NCI-H2196 treated with DMSO at 0.1 percent for 48 hours (cell line): Measurements from ENCODE around the gene RNU1-2.
"Not testable (repeated sequence)": the region's sequence is repeated elsewhere in the genome, so short reads cannot be mapped to it uniquely, and the experiment has no call there.

ENCODE experiments used
- DNase-seq: peaks from one replicate; lab custom pipeline; 2025; ENCODE audit not compliant: unreplicated experiment; lab: John Stamatoyannopoulos, UW

Gene RNU1-2

GRCh38 chr1:16925635-16926490 is 30.1 kb downstream of the RNU1-2 start:
- DNase-seq, result no peak

DNA sequence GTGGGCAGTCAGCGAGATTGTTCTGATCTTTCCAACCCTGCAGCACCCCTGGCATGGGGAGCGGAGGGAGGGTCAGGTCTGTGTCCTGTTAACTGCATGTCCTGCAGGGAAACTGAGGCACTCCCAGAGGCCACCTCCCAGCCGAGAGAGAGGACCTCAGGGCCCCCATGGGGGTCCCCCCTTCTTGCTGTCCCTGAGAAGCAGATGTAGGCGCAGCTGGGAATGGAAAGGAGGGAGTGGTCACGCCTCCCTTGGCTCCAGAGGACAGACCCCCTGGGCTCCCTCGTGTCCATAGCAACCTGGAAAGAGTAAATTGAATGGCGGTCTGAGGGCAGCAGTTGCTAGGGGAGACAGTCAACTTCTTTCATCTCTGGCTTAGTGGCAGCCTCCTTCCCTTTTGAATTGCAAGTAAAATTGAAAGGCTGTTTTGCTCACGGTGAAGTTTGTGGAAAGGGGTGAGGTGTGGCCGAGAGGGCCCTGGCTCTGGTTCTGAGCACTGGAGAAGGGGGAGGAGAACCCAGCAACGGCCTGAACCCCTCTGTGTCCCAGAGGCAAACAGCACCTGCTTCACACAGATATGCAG is 30.8 kb downstream of the RNU1-2 start:
- DNase-seq, result no peak

DNA sequence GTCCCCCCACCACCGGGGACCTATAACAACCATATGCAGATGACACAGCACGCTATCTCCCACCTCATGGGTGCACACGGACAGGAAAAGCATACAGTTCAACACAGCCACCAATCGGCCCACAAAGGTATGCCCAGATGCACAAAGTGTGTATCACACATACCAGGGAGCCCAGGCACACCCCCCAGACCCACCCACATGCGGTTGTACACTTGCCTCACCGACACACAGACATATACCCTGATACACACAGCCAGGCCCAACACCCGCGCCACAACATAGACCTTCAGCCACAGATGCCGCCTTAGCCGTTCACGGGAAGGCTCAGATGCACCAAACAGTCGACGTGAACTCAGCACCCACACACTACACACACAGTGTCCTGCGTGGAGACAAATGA is 31.5 kb downstream of the RNU1-2 start:
- DNase-seq, result no peak

GRCh38 chr1:16927711-16928485 is 32.1 kb downstream of the RNU1-2 start:
- DNase-seq, result no peak

DNA sequence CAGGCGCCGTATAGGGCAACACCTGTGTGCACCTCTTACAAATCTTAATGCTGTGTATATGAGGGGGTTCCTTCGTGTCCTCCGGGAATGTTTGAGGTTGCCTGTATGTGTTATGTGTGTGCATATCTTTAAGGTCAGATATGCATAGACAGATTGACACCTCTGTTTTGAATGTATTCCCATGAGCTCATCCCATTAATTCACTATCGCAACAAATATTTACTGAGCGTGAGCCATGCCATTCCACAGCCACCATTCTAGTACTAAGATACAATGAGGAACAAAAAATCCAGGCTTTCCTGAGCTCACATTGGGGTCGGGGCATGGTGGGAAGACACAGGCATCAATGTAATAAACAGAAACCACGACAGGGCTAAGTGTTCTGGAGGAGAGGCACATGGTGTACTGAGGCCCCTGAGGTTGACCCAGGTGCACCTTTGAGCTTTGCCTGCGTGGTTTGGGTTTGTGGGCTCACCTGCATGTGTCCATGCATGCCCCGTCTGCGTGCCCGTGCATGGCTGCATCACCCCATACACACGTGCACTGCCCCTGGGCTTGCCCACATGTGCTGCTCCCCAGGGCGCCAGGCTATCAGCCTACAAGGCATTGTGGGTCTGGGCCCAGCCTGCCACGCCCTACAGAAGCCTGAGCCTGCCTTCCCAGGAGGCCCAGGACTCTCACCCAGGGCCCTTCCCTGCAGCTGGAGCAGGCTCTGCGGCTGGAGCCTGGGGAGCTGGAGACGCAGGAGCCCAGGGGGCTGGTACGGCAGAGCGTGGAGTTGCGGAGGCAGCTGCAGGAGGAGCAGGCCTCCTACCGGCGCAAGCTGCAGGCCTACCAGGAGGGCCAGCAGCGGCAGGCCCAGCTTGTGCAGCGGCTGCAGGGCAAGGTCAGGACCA is 33.6 kb downstream of the RNU1-2 start:
- DNase-seq, result not testable (repeated sequence)

DNA sequence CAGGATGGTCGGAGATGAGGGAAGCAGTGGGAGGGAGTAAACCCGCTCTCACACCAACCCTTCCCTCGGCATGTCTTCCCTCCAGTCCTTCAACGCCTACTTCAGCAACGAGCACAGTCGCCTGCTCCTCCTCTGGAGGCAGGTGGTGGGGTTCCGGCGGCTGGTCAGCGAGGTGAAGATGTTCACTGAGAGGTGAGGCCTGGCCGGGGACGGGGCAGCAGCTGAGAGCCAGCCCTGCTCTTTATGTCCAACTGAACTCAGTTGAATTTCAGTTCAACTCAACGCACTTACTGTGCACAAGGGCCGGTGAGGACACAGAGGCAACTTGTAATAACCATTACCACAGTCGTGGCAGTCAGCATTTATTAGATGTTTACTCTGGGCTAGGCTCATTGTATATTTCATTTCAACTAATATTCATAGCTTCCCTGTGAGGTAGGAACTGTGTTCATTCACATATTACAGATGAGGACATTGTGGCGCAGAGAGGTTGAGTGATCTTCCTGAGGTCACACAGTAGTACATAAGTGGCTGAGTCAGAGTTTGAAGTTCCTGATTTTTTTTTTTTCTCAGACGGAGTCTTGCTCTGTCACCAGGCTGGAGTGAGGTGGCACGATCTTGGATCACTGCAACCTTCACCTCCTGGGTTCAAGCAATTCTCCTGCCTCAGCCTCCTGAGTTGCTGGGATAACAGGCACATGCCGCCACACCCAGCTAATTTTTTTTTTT is 35.6 kb downstream of the RNU1-2 start:
- not testable (repeated sequence) for DNase-seq

GRCh38 chr1:16933945-16934344 is 38.2 kb downstream of the RNU1-2 start:
- not testable (repeated sequence) for DNase-seq

- DNase-seq, result not testable (repeated sequence)
Observed at GRCh38 chr1:16936580-16936979, 40.8 kb downstream of the RNU1-2 start.

DNA sequence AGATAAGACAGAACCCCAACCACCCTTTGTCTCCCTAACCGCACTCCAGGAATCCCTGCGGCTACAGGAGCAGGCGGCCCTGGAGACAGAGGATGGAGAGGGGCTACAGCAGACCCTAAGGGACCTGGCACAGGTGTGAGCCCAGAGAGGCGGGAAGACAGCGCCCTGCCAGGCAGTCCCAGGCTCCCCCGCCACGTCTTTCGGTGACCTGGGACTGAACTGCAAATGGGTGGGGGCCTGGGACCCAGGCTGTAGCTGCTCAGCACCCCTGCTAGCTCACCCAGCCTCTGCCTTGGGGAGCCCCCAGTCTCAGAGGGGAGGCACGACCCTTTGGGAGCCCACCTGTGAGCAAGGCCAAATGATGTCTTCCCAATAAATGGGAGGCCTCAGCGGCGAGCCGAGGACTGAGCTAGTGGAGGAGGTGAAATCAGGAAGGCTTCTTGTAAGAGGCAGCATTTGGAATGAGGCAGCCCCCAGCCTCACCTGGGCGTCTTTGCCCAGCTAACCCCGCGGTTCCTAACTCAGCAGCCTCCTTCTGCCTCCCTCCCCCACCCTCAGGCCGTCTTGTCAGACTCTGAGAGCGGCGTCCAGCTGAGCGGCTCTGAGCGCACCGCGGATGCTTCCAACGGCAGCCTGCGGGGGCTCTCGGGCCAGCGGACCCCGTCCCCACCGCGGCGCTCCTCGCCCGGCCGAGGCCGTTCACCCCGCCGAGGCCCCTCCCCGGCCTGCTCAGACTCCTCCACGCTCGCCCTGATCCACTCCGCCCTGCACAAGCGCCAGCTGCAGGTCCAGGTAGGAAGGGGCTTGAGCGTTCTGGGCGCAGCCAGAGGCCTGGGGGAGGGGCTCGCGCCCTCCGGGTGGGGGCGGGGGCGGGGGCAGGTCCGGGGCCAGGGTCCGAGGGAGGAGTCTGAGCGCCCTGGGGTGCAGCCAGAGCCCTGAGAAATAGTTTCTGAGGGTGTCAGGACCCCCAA is 42.9 kb downstream of the RNU1-2 start:
- DNase-seq, result no peak

DNA sequence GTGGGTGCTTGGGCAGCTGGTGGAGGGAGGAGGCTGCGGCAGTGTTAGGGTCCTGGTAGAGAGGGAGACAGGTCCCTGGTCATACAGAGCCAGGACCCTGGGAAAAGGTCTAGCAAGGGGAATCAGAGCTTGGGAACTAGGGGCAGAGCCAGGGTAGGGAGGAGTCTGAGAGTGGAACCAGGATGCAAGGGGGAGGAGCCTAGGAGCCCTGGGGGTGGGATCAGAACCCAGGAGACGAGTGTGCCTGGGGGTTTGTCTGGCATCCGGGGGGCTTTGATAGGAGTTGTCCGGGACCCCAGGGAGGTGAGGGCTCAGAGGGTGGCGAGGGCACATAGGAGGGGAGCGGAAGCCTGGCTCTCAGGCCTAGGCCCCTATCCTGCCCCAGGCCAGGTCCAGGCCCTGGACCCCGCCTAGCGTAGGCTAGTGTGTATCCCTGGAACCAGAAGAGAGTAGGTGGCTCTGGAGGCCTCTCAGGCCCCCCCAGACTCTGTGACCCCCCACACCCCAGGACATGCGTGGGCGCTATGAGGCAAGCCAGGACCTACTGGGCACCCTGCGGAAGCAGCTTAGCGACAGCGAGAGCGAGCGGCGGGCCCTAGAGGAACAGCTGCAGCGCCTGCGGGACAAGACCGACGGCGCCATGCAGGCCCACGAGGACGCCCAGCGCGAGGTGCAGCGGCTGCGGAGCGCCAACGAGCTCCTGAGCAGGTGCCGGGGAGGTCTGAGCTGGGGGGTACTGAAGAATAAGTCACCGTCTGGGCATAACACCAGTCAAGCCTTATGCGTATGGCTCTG is 43.8 kb downstream of the RNU1-2 start:
- not testable (repeated sequence) for DNase-seq

DNA sequence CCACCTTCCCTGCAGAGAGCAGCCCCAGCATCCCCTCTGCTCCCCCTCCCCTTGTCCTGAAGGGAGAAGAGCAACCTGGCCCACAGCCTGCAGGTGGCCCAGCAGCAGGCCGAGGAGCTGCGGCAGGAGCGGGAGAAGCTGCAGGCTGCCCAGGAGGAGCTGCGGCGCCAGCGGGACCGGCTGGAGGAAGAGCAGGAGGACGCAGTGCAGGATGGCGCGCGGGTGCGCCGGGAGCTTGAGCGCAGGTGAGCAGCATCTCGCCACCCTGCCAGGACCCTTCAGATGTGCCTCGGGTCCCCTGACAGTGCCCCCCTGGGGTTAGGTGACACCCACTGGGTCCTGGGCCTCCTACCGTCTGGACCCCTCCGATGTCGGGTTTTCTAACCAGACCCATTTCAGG is 48.3 kb downstream of the RNU1-2 start:
- no peak for DNase-seq

GRCh38 chr1:16945512-16945911 is 49.7 kb downstream of the RNU1-2 start:
- not testable (repeated sequence) for DNase-seq
